ENCODE measurements around the gene GNG5. TPM values are rescaled to one million over a fixed set of nuclear protein-coding genes. Genes with fewer than 3 reads are reported as not detected.

The GNG5 gene
- total and polyA plus RNA-seq, 8 donors = 19.8 to 80.8 (median 35.2) TPM

GRCh38 chr1:84504580-84505492 lies 1.5 kb downstream of the GNG5 start:
- 1 to 3% methylated on average over 17 of the region's 17 CpGs for WGBS, 2 donors
- DNase-seq (peak in 3 of 6 donors; percentile 15 to 26 (median 18)), FAIRE-seq (peak; percentile 13), ATAC-seq (peak in 1 of 4 donors; percentile 17)
- no peak for TF ChIP-seq CTCF (IDR thresholded peaks at IDR 0.05)
- Histone ChIP-seq H3K9me3 (no peaks in the 10 kb centered on the region), H3K27me3 (no peaks in the 10 kb centered on the region), H3K36me3 (peaks cover 0 to 1% (median 0%) of the 10 kb centered on the region in 3 donors), H3K27ac (peak overlapping the region; percentile 96 to 99 (median 96)), H3K4me1 (peaks cover 15 to 34% (median 16%) of the 10 kb centered on the region in 3 donors), H3K4me3 (peak overlapping the region; percentile 40 to 91 (median 78))
- intact Hi-C loops (cut with DNase I) = no loop called here

GRCh38 chr1:84502927-84503326 lies 3.5 kb downstream of the GNG5 start:
- 29 to 35% methylated on average over 5 of the region's 5 CpGs for WGBS, 2 donors
- Histone ChIP-seq H3K36me3 (peaks cover 0 to 18% (median 0%) of the 10 kb centered on the region in 3 donors), H3K9me3 (no peaks in the 10 kb centered on the region), H3K4me3 (no peak overlapping the region), H3K27ac (no peak overlapping the region), H3K27me3 (no peaks in the 10 kb centered on the region), H3K4me1 (peaks cover 15 to 39% (median 16%) of the 10 kb centered on the region in 3 donors)
- ATAC-seq = no peak
- no peak for FAIRE-seq
- no peak for TF ChIP-seq CTCF (IDR thresholded peaks at IDR 0.05)
- no peak for DNase-seq
- intact Hi-C loops (cut with DNase I) = no loop called here

- peak in 2 of 4 donors; percentile 22 to 49 for ATAC-seq
- no peak for DNase-seq
- no peak for FAIRE-seq
- no peak overlapping the region for H3K4me3 ChIP-seq
- H3K4me1 ChIP-seq = peaks cover 3 to 25% (median 6%) of the 10 kb centered on the region in 3 donors
- H3K27me3 ChIP-seq = no peaks in the 10 kb centered on the region
- H3K9me3 ChIP-seq = no peaks in the 10 kb centered on the region
- H3K27ac ChIP-seq = no peak overlapping the region
- H3K36me3 ChIP-seq = peaks cover 0 to 41% (median 0%) of the 10 kb centered on the region in 3 donors
- WGBS, 2 donors = 42 to 47% methylated on average over 2 of the region's 2 CpGs
- intact Hi-C loops (cut with DNase I) = no loop called here
- no peak for TF ChIP-seq CTCF (IDR thresholded peaks at IDR 0.05)
These were observed 8.6 kb downstream of the GNG5 start for GRCh38 chr1:84497631-84498275.

- no peak for FAIRE-seq
- H3K4me3 ChIP-seq = no peak overlapping the region
These were observed 9.9 kb downstream of the GNG5 start for GRCh38 chr1:84496498-84496897.

More at GRCh38 chr1:84496498-84496897, 9.9 kb downstream of the GNG5 start:
- no peaks in the 10 kb centered on the region for H3K9me3 ChIP-seq
- no peak overlapping the region for H3K27ac ChIP-seq
- H3K4me1 ChIP-seq = peaks cover 0 to 19% (median 0%) of the 10 kb centered on the region in 3 donors
- DNase-seq (no peak), ATAC-seq (no peak)
- peaks cover 0 to 41% (median 0%) of the 10 kb centered on the region in 3 donors for H3K36me3 ChIP-seq
- 70 to 87% methylated on average over 3 of the region's 3 CpGs for WGBS, 2 donors
- no peaks in the 10 kb centered on the region for H3K27me3 ChIP-seq
- TF ChIP-seq CTCF (IDR thresholded peaks at IDR 0.05) = no peak
- intact Hi-C loops (cut with DNase I) = no loop called here
